ENCODE data around the gene PRMT7.

PRMT7 gene

DNA sequence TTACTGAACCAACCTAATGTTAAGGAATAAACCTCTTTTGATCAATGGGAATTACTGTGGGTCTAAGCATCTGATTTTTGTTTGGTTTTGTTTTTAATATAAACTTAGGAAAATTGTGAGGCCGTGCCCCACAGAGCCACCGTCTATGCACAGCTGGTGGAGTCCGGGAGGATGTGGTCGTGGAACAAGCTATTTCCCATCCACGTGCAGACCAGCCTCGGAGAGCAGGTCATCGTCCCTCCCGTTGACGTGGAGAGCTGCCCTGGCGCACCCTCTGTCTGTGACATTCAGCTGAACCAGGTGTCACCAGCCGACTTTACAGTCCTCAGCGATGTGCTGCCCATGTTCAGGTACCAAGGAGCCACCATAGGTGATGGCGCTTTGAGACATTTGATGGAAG is 28.4 kb downstream of the PRMT7 start:
- no peak overlapping the region for H3K4me3 ChIP-seq (ENCODE audit: low read depth in 1 of 2, low read length in 1 of 2)
- H3K27ac ChIP-seq = no peak overlapping the region
- no peaks in the 10 kb centered on the region for H3K4me1 ChIP-seq (ENCODE audit: control insufficient read depth in 1 of 2, insufficient read depth in 1 of 2, low read depth in 1 of 2, low read length in 1 of 2)
- H3K36me3 ChIP-seq = peaks cover 59% of the 10 kb centered on the region
- no peaks in the 10 kb centered on the region for H3K9me3 ChIP-seq
- no peaks in the 10 kb centered on the region for H3K27me3 ChIP-seq
- TF ChIP-seq, protein P1, sequence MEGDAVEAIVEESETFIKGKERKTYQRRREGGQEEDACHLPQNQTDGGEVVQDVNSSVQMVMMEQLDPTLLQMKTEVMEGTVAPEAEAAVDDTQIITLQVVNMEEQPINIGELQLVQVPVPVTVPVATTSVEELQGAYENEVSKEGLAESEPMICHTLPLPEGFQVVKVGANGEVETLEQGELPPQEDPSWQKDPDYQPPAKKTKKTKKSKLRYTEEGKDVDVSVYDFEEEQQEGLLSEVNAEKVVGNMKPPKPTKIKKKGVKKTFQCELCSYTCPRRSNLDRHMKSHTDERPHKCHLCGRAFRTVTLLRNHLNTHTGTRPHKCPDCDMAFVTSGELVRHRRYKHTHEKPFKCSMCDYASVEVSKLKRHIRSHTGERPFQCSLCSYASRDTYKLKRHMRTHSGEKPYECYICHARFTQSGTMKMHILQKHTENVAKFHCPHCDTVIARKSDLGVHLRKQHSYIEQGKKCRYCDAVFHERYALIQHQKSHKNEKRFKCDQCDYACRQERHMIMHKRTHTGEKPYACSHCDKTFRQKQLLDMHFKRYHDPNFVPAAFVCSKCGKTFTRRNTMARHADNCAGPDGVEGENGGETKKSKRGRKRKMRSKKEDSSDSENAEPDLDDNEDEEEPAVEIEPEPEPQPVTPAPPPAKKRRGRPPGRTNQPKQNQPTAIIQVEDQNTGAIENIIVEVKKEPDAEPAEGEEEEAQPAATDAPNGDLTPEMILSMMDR (IDR thresholded peaks at IDR 0.05) = no peak

DNA sequence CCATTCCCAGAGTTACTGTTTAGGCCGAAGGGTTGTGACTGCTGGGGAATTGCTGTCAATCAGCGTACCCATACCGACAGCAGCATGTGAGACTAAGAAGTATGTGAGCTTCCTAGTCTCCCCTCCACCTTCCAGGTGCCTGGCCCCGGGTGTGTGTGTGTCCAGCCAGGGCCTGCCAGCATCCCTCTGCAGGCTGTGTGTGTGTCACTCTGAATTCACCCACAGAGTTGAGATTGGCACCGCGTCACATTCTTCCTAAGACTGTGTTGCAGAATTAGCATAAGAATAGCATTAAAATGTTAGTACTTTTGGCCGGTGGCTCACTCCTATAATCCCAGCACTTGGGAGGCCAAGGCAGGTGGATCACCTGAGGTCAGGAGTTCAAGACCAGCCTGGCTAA is 31.8 kb downstream of the PRMT7 start:
- H3K27me3 ChIP-seq = no peaks in the 10 kb centered on the region
- H3K27ac ChIP-seq = no peak overlapping the region
- H3K4me1 ChIP-seq (ENCODE audit: control insufficient read depth in 1 of 2, insufficient read depth in 1 of 2, low read depth in 1 of 2, low read length in 1 of 2) = no peaks in the 10 kb centered on the region
- H3K4me3 ChIP-seq (ENCODE audit: low read depth in 1 of 2, low read length in 1 of 2) = no peak overlapping the region
- H3K36me3 ChIP-seq = peaks cover 82% of the 10 kb centered on the region
- TF ChIP-seq, protein P1 (IDR thresholded peaks at IDR 0.05) = no peak
- H3K9me3 ChIP-seq = no peaks in the 10 kb centered on the region

DNA sequence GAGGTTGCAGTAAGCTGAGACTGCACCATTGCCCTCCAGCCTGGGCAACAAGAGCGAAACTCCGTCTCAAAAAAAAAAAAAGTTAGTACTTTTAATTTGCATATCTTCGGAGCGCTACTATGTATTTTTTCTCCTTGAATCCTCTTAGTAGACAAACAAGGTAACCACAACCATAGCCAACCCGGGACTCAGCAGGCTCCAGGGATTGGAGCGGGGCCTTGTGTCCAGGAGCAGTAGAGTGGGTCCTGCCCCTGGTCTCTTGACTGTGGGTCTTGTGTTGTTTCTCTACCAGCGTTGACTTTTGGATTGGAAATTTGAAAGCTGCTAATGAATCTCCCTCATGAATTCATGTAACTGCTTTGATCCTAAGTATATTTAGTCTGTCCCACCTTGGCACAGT is 32.3 kb downstream of the PRMT7 start:
- H3K27ac ChIP-seq = no peak overlapping the region
- no peaks in the 10 kb centered on the region for H3K27me3 ChIP-seq
- H3K9me3 ChIP-seq = no peaks in the 10 kb centered on the region
- no peaks in the 10 kb centered on the region for H3K4me1 ChIP-seq (ENCODE audit: control insufficient read depth in 1 of 2, insufficient read depth in 1 of 2, low read depth in 1 of 2, low read length in 1 of 2)
- no peak overlapping the region for H3K4me3 ChIP-seq (ENCODE audit: low read depth in 1 of 2, low read length in 1 of 2)
- TF ChIP-seq, protein P1 (IDR thresholded peaks at IDR 0.05) = no peak
- peaks cover 82% of the 10 kb centered on the region for H3K36me3 ChIP-seq

DNA sequence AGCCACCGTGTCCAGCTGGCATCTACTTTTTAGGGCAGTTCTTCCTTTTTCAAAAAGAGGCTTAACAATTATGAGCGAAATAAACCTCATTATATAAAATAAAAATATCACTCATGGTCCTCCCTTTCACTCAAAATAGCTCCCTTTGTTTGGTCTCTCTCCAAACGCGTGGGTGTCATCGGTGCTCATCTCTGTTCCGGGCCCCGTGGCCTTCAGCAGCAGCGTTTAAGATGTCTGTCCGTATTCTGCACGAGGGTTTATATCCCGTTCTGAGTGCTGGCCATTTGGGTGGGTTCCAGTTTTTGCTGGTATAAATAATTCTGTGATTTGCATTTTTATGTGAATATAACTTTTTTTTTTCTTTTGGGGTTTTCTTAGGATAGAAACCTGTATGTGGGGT is 33.4 kb downstream of the PRMT7 start:
- TF ChIP-seq, protein P1 (IDR thresholded peaks at IDR 0.05) = no peak
- H3K27me3 ChIP-seq = no peaks in the 10 kb centered on the region
- H3K4me3 ChIP-seq (ENCODE audit: low read depth in 1 of 2, low read length in 1 of 2) = no peak overlapping the region
- H3K27ac ChIP-seq = no peak overlapping the region
- no peaks in the 10 kb centered on the region for H3K9me3 ChIP-seq
- peaks cover 83% of the 10 kb centered on the region for H3K36me3 ChIP-seq
- no peaks in the 10 kb centered on the region for H3K4me1 ChIP-seq (ENCODE audit: control insufficient read depth in 1 of 2, insufficient read depth in 1 of 2, low read depth in 1 of 2, low read length in 1 of 2)

DNA sequence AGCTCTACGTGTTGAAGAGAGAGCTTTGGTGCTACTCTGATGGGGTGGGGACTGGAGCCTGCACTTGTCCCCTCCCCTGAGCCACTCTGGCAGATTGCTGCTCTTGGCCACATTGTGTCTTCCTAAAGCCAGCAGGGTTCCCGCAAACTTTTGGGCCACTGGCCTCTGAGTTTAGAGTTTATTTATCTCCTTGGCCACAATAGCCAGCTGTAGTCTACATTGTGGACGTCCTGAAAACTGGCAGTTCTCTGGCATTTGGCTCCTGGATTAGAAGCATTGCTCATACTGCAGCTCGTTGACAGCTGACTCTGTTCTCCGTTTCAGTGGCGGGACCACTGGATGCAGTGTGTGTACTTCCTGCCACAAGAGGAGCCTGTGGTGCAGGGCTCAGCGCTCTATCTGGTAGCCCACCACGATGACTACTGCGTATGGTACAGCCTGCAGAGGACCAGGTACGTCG is 34.6 kb downstream of the PRMT7 start:
- Histone ChIP-seq H3K4me1 (ENCODE audit: control insufficient read depth in 1 of 2, insufficient read depth in 1 of 2, low read depth in 1 of 2, low read length in 1 of 2) (no peaks in the 10 kb centered on the region), H3K36me3 (peaks cover 80% of the 10 kb centered on the region), H3K27me3 (no peaks in the 10 kb centered on the region), H3K27ac (no peak overlapping the region), H3K4me3 (ENCODE audit: low read depth in 1 of 2, low read length in 1 of 2) (no peak overlapping the region), H3K9me3 (no peaks in the 10 kb centered on the region)
- TF ChIP-seq, protein P1 (IDR thresholded peaks at IDR 0.05) = no peak
